Glomerular visceral epithelial cell (primary cell): ENCODE data around the gene SLC35F4.
"Not testable (repeated sequence)": the region's sequence is repeated elsewhere in the genome, so short reads cannot be mapped to it uniquely, and the experiment has no call there.

ENCODE experiments used
- DNase-seq: peaks from one replicate; pipeline ENCODE4 v3.0.0-alpha.2; 2016; ENCODE audit errors: extremely low spot score

SLC35F4 gene

DNA sequence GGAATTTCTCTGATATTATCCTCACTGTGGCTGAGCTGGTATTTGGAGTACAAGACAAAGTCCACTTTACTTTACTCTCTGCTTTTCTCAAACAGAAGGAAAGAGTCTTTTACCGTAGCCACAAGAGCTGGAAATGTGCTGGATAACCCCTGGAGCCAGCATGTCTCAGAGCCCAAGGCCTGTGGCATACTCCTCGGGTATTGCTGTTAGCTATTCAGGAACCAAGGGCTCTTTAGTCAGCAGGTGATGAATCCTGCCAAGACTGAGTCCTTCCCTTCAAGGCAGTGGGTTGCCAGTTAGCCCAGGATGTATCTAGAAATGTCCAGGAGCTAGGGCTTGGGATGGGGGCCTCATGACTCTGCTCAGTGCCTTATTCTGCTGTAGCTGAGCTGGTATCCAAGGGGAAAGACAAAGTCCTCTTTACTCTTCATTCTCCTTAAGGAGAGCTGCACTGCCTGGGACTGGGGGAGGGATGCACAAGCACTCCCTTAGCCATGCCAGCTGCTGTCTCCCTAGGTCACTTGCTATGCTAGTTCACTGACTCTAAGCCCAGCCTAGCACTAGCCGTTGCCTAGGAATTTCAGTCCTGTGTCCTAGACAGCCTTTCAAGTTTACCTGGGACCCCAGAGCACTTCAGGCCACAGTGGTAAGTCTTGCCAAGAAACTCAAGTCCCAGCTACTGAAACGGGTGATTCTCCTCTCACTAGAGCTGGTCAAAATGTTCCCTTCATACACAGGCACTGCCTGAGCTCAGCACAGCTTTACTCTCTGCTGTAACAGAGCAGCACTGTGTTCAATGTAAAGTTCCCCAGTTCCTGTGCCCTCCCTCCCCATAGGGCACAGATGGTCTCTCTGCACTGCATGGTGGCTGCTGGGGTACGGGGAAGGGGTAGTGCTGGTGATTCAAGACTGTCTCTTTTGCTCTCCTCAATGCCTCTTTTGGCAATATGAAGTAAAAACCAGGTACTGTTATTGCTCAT, 136.4 kb downstream of the SLC35F4 start:
- no peak for DNase-seq

- DNase-seq: peak; percentile 68
Observed at GRCh38 chr14:57725399-57726077, 140.4 kb downstream of the SLC35F4 start.

- DNase-seq: not testable (repeated sequence)
Observed at GRCh38 chr14:57722141-57722540, 143.8 kb downstream of the SLC35F4 start.

- DNase-seq: no peak
Observed at GRCh38 chr14:57714487-57714931, 151.4 kb downstream of the SLC35F4 start.

- no peak for DNase-seq
Observed at GRCh38 chr14:57712698-57713097, 153.2 kb downstream of the SLC35F4 start.

- no peak for DNase-seq
Observed at GRCh38 chr14:57712102-57712501, 153.8 kb downstream of the SLC35F4 start.

DNA sequence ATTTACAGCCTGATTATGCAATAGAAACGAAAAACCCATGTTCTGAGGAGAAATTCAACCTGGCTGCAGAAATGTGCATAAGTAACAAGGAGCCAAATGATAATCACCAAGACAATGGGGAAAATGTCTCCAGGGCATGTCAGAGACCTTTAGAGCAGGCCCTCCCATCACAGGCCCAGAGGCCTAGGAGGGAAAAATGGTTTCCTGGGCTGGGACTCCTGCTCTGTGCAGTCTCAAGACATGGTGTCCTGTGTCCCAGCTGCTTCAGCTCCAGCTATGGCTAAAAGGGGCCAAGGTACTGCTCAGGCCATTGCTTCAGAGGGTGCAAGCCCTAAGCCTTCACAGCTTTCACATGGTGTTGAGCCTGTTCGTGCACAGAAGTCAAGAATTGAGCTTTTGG, 156.0 kb downstream of the SLC35F4 start:
- no peak for DNase-seq

- not testable (repeated sequence) for DNase-seq
Observed at GRCh38 chr14:57709086-57709485, 156.8 kb downstream of the SLC35F4 start.

DNA sequence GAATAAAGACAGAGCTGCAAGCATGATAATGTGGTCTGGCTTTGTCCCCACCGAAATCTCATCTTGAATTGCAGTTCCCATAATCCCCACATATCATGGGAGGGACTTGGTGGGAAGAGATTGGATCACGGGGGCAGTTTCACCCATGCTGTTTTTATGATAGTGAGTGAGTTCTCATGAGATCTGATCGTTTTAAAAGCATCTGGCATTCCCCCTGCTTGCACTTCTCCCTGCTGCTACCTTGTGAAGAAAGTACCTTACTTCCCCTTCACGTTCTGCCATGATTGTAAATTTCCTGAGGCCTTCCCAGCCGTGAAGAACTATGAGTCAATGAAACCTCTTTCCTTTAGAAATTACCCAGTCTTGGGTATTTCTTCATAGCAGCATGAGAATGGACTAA, 158.7 kb downstream of the SLC35F4 start:
- DNase-seq: no peak

- no peak for DNase-seq
Observed at GRCh38 chr14:57704763-57705162, 161.1 kb downstream of the SLC35F4 start.

- no peak for DNase-seq
Observed at GRCh38 chr14:57699947-57700346, 165.9 kb downstream of the SLC35F4 start.

DNA sequence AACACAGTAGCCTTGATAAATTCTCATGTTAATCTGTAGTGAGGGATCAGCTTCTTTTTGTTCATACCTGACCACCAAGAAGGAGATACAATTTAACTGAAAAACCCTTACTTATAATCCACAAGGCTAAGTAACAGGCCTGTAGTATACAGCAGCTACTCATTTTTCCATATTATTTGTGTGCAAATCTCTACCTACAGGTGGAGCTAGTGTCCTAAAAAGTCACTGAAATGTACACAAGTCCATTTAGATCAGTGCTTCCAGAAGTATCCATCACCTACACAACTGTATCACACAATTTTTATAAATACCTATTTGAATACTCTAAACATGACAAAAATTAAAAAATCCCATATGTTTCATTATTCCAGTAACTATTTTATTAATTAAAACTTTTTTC, 173.2 kb downstream of the SLC35F4 start:
- DNase-seq: peak; percentile 61

GRCh38 chr14:57687416-57687815, 178.5 kb downstream of the SLC35F4 start:
- DNase-seq: no peak

DNA sequence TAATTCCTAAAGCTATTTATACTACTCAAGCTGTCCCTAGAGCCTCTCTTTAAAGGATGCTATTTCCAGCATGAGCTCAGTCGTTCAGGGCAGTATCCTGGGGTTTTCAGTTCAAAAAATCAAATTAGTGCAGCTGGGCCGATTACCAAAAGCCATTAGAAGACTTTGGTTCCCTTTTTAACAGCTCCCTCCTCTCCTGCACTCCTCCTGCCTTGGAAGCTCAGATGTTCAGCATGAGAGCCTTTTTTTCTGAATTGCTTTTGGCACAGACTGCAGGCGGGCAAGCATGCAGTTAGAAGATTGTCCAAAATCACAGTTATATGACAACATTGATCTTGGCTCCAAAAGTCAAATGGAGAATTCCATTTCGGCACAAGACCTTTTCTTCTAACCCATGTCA, 179.6 kb downstream of the SLC35F4 start:
- DNase-seq: no peak

GRCh38 chr14:57671021-57671420, 194.9 kb downstream of the SLC35F4 start:
- DNase-seq: no peak

DNA sequence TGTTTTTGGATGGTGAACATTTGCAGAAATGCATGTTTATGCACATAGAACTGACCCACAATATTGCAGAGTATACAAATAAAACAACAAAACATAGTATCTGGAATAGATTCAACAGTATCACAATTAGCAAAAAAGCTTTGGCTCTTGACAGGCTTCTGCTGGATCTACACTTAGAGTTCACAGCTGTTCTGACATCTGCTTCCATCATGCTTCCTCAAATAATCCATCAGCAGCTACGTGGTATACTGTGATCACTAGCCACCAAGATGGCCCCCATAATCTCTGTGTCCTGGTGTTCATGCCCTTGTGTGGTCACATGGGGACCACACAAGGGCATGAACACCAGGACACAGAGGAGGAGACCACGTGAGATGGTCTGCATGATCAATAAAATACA, 205.7 kb downstream of the SLC35F4 start:
- DNase-seq: no peak

DNA sequence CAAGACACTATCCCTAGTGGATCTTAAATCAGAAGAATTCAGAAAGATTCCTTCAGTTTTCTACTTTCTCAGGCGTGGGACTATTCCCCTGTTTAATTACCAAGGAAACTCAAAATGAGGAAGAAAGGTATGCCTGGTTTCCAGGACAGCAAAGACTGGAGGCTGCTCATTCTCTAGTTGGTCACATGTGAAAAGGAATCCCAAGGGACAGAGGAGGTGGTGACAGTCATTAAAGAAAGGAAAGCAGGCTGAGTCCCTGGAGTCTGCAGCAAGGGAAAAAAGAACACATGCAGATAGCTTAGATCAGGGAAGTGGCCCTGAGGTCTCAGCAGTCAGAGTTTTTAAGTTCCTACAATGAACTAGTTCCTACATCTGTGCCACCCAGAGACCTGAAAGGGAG, 206.8 kb downstream of the SLC35F4 start:
- no peak for DNase-seq

DNA sequence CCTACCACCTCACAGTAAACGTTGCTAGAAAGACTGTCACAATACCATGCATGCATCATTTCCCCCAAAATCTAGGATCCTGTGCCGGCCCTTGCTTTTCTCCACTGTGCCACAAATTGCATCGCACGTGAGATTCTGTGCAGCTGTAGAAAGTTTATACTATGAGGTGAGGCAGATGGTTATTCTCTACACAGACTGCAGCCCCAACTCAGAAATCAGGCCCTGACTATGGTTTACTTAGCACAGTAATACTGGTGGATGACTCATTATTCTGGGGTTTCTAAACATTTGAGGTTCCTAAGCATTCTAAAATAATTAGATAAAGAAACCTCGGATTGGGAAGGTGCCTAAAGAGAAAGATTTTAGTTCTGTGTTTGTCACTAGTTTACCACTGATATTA, 208.4 kb downstream of the SLC35F4 start:
- peak; percentile 34 for DNase-seq

DNA sequence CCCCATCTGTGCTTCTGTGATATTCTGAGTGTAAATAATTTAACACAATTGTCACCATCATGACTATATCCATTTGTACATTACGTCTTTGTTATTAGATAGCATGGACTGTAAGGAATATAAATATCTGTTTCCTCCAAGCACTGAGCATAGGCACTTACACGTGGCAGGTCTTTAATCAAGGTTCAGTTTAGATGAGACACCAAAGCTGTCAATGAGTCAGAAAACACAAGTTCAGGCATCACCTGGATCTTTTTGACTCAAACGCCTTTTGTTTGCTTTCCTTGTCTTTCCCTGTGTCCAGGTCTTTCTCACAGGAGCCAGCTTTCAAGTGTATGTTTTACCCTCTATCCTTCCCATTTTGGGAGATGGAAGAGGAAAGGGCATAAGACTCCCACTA, 209.0 kb downstream of the SLC35F4 start:
- no peak for DNase-seq

GRCh38 chr14:57652769-57653168, 213.1 kb downstream of the SLC35F4 start:
- DNase-seq: no peak

DNA sequence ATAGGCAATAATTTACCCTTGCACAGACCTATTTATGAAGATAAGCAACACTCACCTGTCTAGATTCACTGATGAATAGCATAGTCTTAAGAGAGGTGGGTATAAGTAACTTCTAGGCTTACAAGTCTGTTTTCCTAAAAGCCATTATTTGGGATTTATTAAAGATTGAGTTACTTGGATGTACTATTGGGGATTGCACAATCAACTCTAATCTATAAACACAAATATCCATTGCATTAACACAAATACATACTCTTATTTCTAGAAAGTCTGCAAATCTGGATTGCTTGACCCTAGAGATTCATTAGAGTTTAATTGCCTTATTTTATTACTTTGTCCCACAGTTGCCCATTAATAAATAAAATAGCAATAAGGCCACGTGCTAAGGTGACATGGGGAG, 224.1 kb downstream of the SLC35F4 start:
- no peak for DNase-seq

GRCh38 chr14:57640036-57640435, 225.9 kb downstream of the SLC35F4 start:
- no peak for DNase-seq

DNA sequence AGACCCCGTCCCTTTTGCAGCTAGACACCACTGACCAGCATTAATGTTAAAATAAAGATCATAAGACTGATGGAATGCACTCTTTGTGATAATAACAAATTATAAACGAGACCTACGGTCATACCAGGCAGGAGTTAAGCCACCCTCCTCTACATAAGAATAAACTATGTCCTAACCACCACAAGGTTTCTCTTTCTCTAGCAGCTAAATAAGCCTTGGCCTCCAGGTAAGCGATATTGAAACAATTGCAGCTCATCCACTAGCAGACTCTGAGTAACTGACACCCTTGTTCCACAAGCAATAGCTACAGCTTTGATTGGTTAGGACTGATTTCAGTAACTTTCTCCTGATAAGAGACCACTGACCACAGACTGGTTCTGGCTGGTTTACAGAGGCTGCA, 228.0 kb downstream of the SLC35F4 start:
- no peak for DNase-seq
